Subcutaneous adipose tissue (tissue), 4 donors: ENCODE data around the gene PTPRCAP. TPM values are rescaled to one million over a fixed set of nuclear protein-coding genes. Genes with fewer than 3 reads are reported as not detected.

Experiments used
- CTCF ChIP-seq: fragments of 450-650 bp; IDR thresholded peaks from one replicate; pipeline ENCODE4 v1.5.1; 2016; ENCODE audit warnings: low read depth, mild to moderate bottlenecking, control low read depth, antibody characterized with exemption, moderate library complexity
- total RNA-seq, 4 donors: library from RNA; depleted of rRNA; stranded (reverse); fragments of >200 nt; gene quantifications; one replicate each; pipeline ENCODE4 v1.1.0, GENCODE V29; 2016

Gene PTPRCAP
- total RNA-seq, 4 donors from 2014 or later: 1.7 to 6.7 (median 3.5) TPM

GRCh38 chr11:67420646-67421429 lies 16.6 kb downstream of the PTPRCAP start:
- TF ChIP-seq CTCF: no peak

GRCh38 chr11:67420147-67420645 lies 17.3 kb downstream of the PTPRCAP start:
- TF ChIP-seq CTCF: no peak

- no peak for TF ChIP-seq CTCF
Observed at GRCh38 chr11:67419325-67420049, 18.0 kb downstream of the PTPRCAP start.

- TF ChIP-seq CTCF: no peak
Observed at GRCh38 chr11:67418476-67419281, 18.8 kb downstream of the PTPRCAP start.

GRCh38 chr11:67417425-67417824 lies 20.1 kb downstream of the PTPRCAP start:
- TF ChIP-seq CTCF: no peak

GRCh38 chr11:67416416-67417335 lies 20.8 kb downstream of the PTPRCAP start:
- TF ChIP-seq CTCF: no peak
